Stromal cell of bone marrow (primary cell): Measurements from ENCODE around the gene INTS15.

Source experiments
- DNase-seq: peaks from one replicate; pipeline ENCODE4 v3.0.0-alpha.2; 2012; ENCODE audit warnings: low read depth

Gene INTS15

DNA sequence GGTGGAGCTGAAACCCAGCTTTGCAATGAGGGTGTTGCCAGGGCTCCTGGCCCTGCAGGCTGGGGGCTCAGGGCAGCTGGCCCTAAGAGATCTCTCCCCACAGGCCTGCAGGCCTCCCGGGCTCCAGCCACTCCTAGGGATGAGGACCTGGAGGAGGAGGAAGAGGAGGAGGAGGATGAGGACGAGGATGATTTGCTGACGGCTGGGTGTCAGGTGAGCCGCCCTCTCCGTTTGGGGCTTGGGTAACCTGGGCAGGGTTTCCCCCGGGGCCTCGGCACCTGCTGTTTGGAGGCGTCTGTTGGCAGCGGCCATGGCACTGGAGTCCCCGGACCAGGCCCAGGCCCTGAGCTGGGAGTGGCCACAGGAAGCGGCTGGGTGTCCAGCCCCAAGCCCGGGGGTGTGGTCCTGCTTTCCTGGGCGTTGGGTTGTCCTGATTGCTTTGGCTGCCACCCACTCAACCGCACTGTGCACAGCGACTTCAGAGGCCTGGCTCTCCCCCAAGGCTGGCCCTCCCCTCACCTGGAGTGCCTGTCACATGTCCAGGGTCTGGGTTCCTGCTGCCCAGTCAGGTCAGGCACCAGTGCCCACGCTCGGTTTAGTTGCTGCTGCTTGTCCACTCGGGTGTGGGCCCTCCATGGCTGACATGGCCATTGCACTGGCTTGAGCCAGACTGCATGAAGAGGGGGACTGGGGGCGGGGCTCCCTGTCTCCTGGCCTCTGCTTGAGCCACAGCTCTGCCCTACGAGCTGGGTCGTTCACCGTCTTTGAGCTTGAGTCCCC is 53.2 kb downstream of the INTS15 start:
- no peak for DNase-seq

- DNase-seq, result no peak
These were observed 54.2 kb downstream of the INTS15 start for GRCh38 chr7:6643915-6644625.

DNA sequence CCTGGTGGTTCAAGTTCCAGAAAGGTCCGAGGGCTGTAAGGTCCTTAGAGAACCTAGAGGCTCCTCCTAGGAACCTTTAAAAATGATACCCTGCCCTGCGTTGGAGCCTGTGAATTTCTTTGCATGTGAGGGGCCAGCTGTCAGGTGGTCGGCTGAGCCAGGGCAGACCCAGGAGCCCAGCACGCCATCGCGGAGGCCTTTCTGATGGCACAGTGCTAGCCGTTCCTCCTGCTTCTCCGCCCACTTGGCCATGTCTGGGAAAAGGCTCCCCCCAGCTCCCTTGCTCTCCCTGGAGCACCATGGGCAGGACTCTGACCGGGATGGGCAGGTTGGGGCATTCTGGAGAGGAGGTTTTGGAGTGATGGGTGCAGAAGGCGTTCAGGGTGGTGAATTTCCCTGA is 54.9 kb downstream of the INTS15 start:
- no peak for DNase-seq

- DNase-seq, result no peak
These were observed 56.6 kb downstream of the INTS15 start for GRCh38 chr7:6646465-6646864.

GRCh38 chr7:6647080-6647479 is 57.3 kb downstream of the INTS15 start:
- DNase-seq, result no peak

DNA sequence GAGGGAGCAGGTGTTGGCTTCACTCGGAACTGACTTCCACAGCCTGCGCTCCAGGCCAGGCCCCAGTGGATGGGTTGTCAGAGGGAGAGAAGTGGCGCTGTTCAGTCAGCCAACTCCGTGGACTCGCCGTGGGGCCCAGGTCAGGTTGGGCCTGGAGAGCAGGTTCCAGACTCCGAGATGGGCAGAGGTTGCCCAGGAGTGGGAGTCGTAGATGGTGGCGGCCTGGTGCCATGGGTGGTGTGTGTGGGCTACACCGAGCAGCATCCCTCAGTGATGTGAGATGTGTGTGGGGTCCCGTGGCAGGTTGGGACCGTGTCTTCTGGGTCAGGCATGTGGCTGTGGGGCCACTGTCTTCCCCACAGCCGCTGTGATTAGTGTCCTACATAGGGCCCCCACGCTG is 57.7 kb downstream of the INTS15 start:
- DNase-seq, result no peak

- no peak for DNase-seq
These were observed 58.4 kb downstream of the INTS15 start for GRCh38 chr7:6648066-6648814.

DNA sequence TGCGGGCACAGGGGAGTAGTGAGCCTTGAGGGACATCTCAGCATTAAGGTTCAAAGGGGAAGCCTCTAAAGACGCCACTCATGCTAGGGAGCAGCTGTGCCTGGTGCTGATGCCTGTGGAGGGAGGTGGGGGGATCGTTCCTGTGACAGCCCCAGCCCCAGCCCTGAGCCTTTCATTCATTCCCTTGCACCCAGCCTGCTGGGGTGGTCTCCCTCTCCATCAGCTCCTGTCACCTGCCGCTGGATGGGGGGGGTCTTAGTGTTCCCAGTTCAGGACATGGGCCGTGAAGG is 58.9 kb downstream of the INTS15 start:
- DNase-seq, result no peak

DNA sequence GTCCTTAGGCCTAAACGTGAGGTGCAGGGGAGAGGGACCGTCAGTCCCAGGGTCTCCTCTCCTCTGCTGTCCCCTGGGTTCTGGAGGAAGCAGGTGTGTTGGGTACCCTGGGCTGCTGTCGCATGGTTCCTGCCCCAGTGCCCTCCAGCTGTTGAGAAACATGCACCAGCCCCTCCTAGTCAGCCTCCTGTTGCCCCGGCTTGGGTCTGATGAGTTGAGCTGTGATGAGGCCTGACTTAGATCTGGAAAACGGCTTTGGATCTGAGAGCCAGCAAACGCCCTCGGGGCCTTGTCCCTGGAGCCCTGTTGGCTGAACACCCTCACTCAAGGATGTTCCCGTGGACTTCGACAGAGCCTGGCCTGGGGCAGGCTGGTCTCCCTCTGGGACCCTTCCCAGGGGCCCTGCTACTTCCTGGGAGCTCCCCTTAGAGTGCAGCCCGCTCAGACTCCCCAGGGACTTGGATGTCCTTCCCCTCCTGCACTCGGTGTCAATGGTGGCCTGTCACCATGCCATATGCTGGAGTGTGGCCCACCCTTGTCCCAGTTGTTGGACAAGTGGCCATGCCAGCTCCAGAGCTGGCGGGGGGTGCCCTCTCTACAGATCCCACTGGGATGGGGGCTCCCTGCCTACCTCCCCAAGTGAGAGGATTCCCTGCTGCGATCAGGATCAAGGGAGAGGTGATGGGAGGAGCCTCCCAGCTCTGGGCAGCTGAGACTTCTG is 59.6 kb downstream of the INTS15 start:
- no peak for DNase-seq

DNA sequence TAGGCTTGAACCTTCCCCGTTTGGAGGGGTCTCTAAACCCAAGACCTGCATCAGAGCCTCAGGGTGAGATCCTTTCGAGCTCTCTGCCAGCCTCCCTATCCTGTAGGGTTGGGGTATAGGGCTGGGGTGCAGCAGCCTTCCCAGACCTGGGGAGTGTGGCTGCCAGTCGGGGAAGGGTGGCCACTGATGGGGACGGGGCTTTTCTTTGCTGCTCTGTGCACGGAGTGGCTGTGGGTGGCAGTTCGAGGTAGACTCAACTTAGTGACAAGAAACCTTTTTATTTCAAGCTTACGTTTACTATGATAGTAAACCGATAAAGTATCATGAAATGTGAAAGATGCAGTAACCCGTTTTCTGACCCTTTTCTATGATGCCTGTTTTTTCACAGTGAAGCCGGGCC is 60.3 kb downstream of the INTS15 start:
- no peak for DNase-seq

DNA sequence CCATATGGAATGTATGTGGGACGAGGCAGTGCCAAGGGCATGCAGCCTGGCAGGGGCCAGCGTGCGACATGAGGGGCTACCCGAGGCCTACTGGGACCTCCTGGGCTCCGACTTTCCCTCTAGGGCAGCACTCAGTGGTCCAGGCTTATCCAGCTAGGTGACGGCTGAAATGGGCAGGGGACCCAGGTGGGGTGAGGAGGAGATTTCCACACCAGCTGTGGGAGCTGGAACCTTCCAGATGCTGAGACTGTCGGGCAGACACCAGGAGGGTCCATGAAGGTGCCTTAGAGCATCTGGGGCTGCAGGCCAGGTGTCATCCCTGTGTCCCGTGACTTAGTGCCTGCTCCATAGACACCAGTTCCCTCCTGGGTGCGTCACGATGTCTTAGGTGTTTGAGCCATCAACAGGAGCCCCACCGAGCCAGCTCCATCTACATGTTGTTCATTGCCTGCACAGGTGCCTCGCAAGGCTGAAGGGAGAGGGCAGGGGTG is 60.7 kb downstream of the INTS15 start:
- DNase-seq, result no peak

DNA sequence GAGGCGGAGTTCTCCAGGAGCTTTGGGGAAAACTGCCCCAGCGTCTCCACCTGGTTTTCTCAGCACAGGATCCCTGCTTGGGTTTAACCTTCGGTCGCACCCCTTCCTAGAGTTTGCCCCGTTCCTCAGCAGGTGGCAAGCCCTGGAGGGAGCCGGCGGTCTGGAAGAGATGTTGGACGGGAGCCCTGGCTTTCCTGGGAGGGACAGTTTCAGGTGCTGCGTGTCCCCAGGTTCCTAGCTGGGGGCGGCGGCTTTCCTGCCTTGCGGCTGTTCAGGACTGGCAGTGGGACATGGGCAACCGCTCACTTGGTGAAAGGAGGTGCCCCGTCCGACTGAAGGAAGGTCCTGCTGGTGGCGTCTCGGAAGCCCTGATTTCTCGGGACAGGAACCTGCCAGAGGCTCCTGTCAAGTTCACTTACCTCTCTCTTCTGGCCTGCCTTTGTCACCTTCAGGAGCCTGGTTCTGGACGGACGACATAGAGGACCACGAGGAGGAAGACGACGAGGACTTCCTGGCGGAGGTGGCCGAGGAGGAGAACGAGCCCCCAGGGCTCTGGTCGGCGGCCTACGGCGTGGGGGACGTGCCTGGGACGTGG is 62.1 kb downstream of the INTS15 start:
- DNase-seq, result no peak

DNA sequence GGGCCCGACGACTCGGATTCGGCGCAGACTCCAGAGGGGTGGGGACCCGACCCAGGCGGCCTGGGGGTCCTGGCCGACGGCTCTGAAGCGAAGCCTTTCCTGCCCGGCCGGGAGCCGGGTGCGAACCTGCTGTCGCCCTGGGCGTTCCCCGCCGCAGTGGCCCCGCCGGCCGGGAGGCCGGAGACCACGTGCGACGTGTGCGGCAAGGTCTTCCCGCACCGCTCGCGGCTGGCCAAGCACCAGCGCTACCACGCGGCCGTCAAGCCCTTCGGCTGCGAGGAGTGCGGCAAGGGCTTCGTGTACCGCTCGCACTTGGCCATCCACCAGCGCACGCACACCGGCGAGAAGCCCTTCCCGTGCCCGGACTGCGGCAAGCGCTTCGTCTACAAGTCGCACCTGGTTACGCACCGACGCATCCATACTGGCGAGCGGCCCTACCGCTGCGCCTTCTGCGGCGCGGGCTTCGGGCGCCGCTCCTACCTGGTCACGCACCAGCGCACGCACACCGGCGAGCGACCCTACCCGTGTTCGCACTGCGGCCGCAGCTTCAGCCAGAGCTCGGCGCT is 62.7 kb downstream of the INTS15 start:
- no peak for DNase-seq

- DNase-seq, result no peak
These were observed 63.5 kb downstream of the INTS15 start for GRCh38 chr7:6653071-6654003.

DNA sequence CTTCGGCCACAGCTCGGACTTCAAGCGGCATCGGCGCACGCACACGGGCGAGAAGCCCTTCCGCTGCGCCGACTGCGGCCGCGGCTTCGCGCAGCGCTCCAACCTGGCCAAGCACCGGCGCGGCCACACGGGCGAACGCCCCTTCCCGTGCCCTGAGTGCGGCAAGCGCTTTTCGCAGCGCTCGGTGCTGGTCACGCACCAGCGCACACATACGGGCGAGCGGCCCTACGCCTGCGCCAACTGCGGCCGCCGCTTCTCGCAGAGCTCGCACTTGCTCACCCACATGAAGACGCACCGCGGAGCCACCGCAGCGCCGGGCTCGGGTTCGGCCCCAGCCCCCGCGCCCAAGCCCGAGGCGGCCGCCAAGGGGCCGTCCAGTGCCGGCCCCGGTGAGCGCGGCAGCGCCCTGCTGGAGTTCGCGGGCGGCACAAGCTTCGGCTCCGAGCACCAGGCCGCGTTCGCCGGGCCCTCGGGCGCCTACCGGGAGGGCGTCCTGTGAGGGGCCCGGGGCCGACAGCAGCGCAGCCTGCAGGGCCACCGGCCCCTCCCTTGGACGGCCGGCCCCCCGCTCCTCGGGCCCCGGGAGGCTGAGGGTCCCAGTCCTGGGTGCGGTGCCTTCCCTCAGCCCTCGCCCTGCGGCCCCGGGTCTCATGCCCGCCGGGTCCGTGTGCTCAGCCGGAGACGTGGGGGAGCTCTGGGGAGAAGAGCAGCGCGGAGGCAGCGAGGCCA is 64.5 kb downstream of the INTS15 start:
- no peak for DNase-seq

GRCh38 chr7:6654842-6655610 is 65.2 kb downstream of the INTS15 start:
- no peak for DNase-seq

DNA sequence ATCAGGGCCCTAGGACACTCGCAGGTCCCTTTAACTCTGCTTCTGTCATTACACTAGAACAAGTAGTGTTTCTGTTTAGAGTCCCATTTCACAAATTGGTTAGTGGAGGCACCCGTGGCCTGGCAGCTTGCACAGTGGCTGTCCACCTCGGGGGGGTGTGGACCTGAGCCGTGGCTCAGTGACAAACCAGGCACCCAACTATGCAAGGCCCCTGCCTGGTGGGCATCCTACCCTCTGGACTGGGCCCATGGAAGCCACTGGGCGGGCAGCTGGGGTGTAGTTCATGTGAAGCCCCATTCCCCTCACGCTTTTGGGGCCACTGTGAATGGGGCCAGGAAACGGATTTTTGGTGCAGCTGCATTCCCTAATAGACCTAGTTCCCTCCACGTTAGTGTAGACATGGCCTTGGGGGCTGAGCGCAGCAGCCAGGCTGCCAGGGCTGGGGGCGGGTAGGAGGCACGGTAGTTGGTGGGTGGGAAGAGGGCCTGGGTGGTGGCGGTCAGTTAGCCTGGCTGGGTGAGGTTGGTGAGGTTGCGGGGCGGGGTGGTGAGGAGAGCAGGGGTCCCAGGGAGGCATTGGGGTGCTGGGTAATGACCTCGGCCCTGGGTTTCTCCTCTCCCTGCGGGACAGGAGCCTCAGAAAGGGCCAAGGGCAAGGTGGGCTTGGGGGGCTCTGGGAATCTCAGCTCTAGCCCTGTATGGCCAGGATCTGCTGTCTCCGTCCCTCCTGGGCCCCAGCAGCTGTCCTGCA is 66.0 kb downstream of the INTS15 start:
- no peak for DNase-seq

DNA sequence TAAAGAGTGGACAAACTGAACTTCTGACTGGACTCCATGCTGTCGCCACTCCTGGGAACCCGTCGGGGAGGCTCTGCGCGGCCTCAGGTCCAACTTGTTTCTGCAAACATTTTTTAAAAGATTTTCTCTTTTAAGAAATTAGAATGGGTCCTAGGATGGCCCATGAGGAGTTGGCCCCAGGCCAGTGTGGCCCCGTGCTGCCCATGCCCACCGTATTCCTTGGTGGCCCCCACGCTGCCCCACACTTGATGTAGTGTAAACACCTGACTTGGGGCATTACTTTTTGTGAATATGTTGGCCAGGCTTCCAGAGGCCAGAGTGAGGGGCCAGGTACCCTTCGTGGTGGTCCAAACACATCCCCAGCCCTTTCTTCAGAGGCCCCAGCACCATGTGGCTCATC is 66.6 kb downstream of the INTS15 start:
- DNase-seq, result no peak
